Calu3 (cell line): ENCODE measurements around the gene TMEM235. TPM values are rescaled to one million over a fixed set of nuclear protein-coding genes. Genes with fewer than 3 reads are reported as not detected.

Experiments used
- BruUV-seq: library from RNA; stranded (reverse); fragments of 400-500 nt; replicated peaks from 2 replicates; lab custom pipeline; 2021; lab: Mats Ljungman, UMichigan
- CTCF ChIA-PET: fragments of 300-600 bp; sonication (Branson Sonifier 250); formaldehyde crosslinking; loops from one replicate; lab custom pipeline; 2022; ENCODE audit warnings: antibody characterized with exemption; lab: Charles Lee
- DNase-seq: peaks from one replicate; pipeline ENCODE4 v3.0.0; 2022
- H3K27ac Mint-ChIP-seq: one replicate; pipeline ENCODE4 v1.8.0; 2022; ENCODE audit warnings: mixed read lengths; ENCODE audit not compliant: unreplicated experiment
- H3K27me3 Mint-ChIP-seq: one replicate; pipeline ENCODE4 v1.8.0; 2022; ENCODE audit warnings: mixed read lengths; ENCODE audit not compliant: unreplicated experiment
- H3K36me3 Mint-ChIP-seq: one replicate; pipeline ENCODE4 v1.8.0; 2022; ENCODE audit warnings: mild to moderate bottlenecking, moderate library complexity, mixed read lengths; ENCODE audit not compliant: insufficient read depth, unreplicated experiment
- H3K4me1 Mint-ChIP-seq: one replicate; pipeline ENCODE4 v1.8.0; 2022; ENCODE audit warnings: mild to moderate bottlenecking, low read depth, mixed read lengths; ENCODE audit not compliant: unreplicated experiment
- H3K4me3 Mint-ChIP-seq: one replicate; pipeline ENCODE4 v1.8.0; 2022; ENCODE audit warnings: mild to moderate bottlenecking, low read depth, moderate library complexity, mixed read lengths; ENCODE audit not compliant: unreplicated experiment
- H3K9me3 Mint-ChIP-seq: one replicate; pipeline ENCODE4 v1.8.0; 2022; ENCODE audit warnings: low read depth, mixed read lengths; ENCODE audit not compliant: unreplicated experiment
- CTCF ChIP-seq: fragments of 200-600 bp; IDR thresholded peaks from one replicate; pipeline ENCODE4 v1.8.0; 2022; ENCODE audit warnings: antibody characterized with exemption; ENCODE audit not compliant: unreplicated experiment
- intact Hi-C: fragments of 100-400 bp; cut with micrococcal nuclease; formaldehyde crosslinking; loops from one replicate; pipeline ENCODE4 v1.10.0; 2022; ENCODE audit not compliant: unreplicated experiment
- total RNA-seq: library from RNA; stranded (reverse); gene quantifications from 2 replicates; pipeline ENCODE4 v1.2.3, GENCODE V29; 2022

Gene TMEM235
- total RNA-seq, 1 experiment from 2014 or later = not detected

DNA sequence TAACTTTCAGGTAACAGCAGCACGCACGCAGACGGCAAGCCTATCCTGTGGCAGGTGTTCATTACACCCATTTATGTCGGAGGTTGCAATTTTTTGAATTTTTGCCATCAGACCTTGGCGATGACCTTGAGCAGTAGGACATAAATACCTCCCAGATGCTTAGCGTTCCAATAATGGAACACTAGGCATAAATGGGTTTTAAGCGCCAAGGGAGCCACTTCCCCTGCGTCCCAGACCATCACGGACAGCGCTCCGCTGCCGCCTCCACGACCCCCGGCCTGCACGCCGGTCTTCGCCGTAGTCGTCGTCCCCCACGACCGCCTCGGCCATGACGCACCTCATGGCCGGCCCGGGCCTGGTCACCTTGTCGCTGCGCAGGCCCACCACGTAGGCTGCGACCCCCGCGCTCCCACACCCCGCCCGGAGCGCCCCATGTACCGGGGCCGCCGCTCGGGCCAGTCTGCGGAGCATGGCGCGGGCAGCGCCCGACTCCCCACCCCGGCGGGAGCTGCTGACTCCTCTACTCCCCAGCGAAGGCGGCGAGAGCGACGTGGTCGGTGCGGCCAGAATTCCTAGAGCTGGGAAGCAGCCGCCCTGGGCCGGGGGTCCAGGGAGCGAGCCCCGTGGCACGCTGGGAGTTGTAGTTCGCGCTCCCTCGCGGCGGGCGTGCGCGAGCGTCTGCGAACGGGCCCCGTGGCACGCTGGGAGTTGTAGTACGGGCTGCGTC is 22.7 kb downstream of the TMEM235 start:
- Mint-ChIP-seq H3K4me1 (peaks cover 27% of the 10 kb centered on the region), H3K36me3 (peaks cover 26% of the 10 kb centered on the region), H3K4me3 (peak overlapping the region; percentile 75), H3K27me3 (peaks cover 9% of the 10 kb centered on the region), H3K27ac (peak overlapping the region; percentile 22), H3K9me3 (no peaks in the 10 kb centered on the region)
- DNase-seq = peak; percentile 85
- no peak for TF ChIP-seq CTCF
- CTCF ChIA-PET = interaction anchor here (0.7 to 1.1 kb wide), 2 partner anchors 15 to 17 kb away, joined by 3 to 7 read pairs; no protein-coding TSS in a partner anchor
- intact Hi-C loops = no loop called here
- no TSS peak for BruUV-seq

- no peak for DNase-seq
- H3K4me1 Mint-ChIP-seq = peaks cover 27% of the 10 kb centered on the region
- H3K9me3 Mint-ChIP-seq = no peaks in the 10 kb centered on the region
- CTCF ChIA-PET = interaction anchor here (1.1 kb wide), 1 partner anchor 14 kb away, joined by 7 read pairs; no protein-coding TSS in a partner anchor
- peaks cover 26% of the 10 kb centered on the region for H3K36me3 Mint-ChIP-seq
- peaks cover 9% of the 10 kb centered on the region for H3K27me3 Mint-ChIP-seq
- H3K27ac Mint-ChIP-seq = no peak overlapping the region
- no TSS peak for BruUV-seq
- H3K4me3 Mint-ChIP-seq = peak overlapping the region; percentile 75
- intact Hi-C loops = no loop called here
- no peak for TF ChIP-seq CTCF
Measured at GRCh38 chr17:78255029-78255656, 23.7 kb downstream of the TMEM235 start.

DNA sequence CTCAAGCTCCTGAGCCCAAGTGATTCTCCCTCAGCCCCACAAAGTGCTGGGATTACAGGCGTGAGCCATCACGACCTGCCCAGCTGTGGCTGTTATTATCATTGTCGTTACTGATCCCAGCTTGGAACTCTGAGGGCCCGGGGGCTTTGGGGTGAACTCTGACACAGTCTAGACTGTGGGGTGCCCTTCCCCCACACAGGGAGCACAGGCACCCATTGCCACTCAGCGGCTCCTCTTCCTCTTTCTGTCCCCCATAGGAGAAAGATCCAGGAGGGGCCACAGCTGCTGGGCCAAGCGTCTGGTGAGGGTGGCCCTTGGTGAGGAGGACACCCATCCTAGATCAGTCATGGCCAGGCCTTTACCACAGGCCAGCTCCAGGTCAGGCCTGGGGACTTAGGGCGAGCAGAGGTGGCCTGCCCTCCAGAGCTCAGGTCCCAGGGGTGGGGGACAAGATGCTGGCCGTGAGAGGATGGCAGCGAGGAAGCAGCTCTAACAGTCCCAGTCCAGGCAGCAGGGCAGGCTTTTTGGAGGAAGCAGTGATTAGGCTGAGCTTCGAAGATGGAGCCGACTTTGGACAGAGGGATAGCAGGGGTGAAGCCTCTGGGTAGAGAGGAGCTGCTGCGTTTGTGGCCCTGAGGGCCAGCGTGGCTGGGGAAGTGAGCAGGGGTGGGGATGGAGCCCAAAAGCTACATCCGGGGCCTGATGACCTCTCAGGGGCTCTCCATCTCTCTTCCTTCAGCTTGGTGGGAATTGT is 24.7 kb downstream of the TMEM235 start:
- no TSS peak for BruUV-seq
- no peaks in the 10 kb centered on the region for H3K9me3 Mint-ChIP-seq
- intact Hi-C loops = no loop called here
- CTCF ChIA-PET = interaction anchor here (0.6 kb wide), 1 partner anchor 144 kb away, joined by 3 read pairs; no protein-coding TSS in a partner anchor
- H3K27ac Mint-ChIP-seq = no peak overlapping the region
- H3K36me3 Mint-ChIP-seq = peaks cover 25% of the 10 kb centered on the region
- H3K4me1 Mint-ChIP-seq = peaks cover 20% of the 10 kb centered on the region
- H3K27me3 Mint-ChIP-seq = peaks cover 9% of the 10 kb centered on the region
- no peak for DNase-seq
- no peak for TF ChIP-seq CTCF
- no peak overlapping the region for H3K4me3 Mint-ChIP-seq

GRCh38 chr17:78256707-78257591 is 25.5 kb downstream of the TMEM235 start:
- no peak for DNase-seq
- no peak for TF ChIP-seq CTCF
- Mint-ChIP-seq H3K36me3 (peaks cover 18% of the 10 kb centered on the region), H3K4me1 (peaks cover 12% of the 10 kb centered on the region), H3K9me3 (no peaks in the 10 kb centered on the region), H3K27ac (no peak overlapping the region), H3K4me3 (no peak overlapping the region), H3K27me3 (peaks cover 9% of the 10 kb centered on the region)
- CTCF ChIA-PET = interaction anchor here (0.6 to 1.0 kb wide), 2 partner anchors 82 to 143 kb away, joined by 3 read pairs; no protein-coding TSS in a partner anchor
- BruUV-seq = no TSS peak
- intact Hi-C loops = no loop called here
